Measurements from ENCODE around the gene ATP9B.

DNA sequence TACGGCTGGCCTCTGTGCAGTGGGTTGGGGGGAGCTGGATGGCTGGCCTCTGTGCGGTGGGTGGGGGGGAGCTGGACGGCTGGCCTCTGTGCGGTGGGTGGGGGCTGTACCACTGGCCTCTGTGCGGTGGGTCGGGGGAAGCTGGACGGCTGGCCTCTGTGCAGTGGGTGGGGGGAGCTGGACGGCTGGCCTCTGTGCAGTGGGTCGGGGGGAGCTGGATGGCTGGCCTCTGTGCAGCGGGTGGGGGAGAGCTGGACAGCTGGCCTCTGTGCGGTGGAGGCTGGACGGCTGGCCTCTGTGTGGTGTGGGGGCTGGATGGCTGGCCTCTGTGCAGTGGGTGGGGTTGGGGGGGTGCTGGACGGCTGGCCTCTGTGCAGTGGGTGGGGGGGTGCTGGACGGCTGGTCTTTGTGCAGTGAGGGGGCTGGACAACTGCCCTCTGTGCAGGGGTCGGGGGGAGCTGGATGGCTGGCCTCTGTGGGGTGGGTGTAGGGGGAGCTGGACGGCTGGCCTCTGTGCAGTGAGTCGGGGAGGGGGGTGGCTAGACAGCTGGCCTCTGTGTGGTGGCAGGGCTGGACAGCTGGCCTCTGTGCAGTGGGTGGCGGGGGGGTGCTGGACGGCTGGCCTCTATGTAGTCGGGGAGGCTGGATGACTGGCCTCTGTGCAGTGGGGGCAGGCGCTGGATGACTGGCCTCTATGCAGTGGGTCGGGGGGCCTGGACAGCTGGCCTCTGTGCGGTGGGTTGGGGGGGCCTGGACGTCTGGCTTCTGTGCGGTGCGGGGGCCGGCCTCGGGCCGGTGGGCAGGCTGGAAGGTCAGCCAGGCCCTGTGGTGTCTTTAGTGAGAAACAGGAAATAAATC is 358.4 kb downstream of the ATP9B start:
- no peak for TF ChIP-seq POLR2AphosphoS5 (IDR thresholded peaks at IDR 0.05; ENCODE audit: low read length)
- TF ChIP-seq, protein P1, sequence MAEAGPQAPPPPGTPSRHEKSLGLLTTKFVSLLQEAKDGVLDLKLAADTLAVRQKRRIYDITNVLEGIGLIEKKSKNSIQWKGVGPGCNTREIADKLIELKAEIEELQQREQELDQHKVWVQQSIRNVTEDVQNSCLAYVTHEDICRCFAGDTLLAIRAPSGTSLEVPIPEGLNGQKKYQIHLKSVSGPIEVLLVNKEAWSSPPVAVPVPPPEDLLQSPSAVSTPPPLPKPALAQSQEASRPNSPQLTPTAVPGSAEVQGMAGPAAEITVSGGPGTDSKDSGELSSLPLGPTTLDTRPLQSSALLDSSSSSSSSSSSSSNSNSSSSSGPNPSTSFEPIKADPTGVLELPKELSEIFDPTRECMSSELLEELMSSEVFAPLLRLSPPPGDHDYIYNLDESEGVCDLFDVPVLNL (IDR thresholded peaks at IDR 0.05; ENCODE audit: low read depth, low read length), result no peak
- no peak for TF ChIP-seq SUZ12 (IDR thresholded peaks at IDR 0.05; ENCODE audit: unreplicated experiment)
- TF ChIP-seq, protein P2, sequence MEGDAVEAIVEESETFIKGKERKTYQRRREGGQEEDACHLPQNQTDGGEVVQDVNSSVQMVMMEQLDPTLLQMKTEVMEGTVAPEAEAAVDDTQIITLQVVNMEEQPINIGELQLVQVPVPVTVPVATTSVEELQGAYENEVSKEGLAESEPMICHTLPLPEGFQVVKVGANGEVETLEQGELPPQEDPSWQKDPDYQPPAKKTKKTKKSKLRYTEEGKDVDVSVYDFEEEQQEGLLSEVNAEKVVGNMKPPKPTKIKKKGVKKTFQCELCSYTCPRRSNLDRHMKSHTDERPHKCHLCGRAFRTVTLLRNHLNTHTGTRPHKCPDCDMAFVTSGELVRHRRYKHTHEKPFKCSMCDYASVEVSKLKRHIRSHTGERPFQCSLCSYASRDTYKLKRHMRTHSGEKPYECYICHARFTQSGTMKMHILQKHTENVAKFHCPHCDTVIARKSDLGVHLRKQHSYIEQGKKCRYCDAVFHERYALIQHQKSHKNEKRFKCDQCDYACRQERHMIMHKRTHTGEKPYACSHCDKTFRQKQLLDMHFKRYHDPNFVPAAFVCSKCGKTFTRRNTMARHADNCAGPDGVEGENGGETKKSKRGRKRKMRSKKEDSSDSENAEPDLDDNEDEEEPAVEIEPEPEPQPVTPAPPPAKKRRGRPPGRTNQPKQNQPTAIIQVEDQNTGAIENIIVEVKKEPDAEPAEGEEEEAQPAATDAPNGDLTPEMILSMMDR (IDR thresholded peaks at IDR 0.05 in 2 of 3, conservative IDR thresholded peaks at IDR 0.05 in 1 of 3; ENCODE audit: control insufficient read depth in 2 of 3, extremely low read depth in 1 of 3, insufficient read depth in 1 of 3, low read depth in 3 of 3, low read length in 3 of 3), result no peak
- TF ChIP-seq YY1 (IDR thresholded peaks at IDR 0.05; ENCODE audit: low read depth, low read length), result no peak
- no peak for TF ChIP-seq POLR2A (IDR thresholded peaks at IDR 0.05; ENCODE audit: low read depth, low read length)
- no peak for TF ChIP-seq ZNF274 (IDR thresholded peaks at IDR 0.05; ENCODE audit: insufficient read depth, insufficient read length)
